GM12872 (cell line): ENCODE results near the gene RIMBP2.

Experiments
- TF ChIP-seq, protein P1 (sequence below): IDR thresholded peaks from 3 replicates; pipeline ENCODE4 v1.5.1; 2011; ENCODE audit warnings: low read depth, mild to moderate bottlenecking, low read length, moderate library complexity; ENCODE audit not compliant: insufficient read depth

RIMBP2 gene

DNA sequence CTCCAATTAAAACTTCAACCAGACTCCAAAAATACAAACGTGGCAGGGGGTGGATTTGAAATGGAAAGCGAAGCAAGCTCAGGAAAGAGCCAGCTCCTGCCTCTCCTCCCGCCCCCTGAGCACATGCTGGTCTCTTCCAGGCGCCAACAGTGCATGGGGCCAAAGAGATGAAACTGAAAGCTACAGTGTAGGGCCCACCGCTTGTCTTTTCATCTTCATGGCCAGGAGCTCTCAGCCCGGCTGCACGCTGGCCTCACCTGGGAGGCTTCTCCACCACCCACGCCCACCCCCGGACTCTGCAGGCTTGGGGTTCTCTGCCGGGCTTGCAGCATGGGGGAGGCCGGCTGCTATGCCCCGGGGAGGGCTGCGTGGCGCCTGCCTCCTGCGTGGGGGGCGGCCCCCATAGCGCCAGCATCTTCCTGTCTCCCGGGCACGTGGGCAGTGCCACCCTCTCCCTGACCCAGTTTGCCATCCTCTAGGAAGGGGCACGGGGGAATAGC is 2.0 kb downstream of the RIMBP2 start:
- TF ChIP-seq, protein P1, sequence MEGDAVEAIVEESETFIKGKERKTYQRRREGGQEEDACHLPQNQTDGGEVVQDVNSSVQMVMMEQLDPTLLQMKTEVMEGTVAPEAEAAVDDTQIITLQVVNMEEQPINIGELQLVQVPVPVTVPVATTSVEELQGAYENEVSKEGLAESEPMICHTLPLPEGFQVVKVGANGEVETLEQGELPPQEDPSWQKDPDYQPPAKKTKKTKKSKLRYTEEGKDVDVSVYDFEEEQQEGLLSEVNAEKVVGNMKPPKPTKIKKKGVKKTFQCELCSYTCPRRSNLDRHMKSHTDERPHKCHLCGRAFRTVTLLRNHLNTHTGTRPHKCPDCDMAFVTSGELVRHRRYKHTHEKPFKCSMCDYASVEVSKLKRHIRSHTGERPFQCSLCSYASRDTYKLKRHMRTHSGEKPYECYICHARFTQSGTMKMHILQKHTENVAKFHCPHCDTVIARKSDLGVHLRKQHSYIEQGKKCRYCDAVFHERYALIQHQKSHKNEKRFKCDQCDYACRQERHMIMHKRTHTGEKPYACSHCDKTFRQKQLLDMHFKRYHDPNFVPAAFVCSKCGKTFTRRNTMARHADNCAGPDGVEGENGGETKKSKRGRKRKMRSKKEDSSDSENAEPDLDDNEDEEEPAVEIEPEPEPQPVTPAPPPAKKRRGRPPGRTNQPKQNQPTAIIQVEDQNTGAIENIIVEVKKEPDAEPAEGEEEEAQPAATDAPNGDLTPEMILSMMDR = no peak

DNA sequence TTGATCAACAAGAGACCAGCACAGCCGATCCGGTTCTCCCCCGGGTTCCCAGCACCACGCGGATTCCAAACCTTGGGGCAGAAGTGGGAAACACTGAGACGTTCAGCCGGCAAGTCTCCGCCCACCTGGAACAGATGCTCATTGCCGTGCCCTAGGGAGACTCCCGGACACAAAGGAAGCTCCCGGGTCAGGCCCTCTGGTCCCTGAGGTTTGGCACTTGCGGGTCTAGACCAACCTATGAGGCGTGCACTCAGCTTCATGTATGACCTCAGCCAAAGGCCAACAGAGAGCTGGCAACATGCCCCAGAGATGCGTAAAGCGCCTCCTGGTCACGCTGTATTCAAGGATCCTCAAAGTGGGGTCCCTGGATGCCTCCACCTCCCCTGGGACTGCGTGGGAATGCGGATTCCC is 2.5 kb downstream of the RIMBP2 start:
- TF ChIP-seq, protein P1 = no peak

DNA sequence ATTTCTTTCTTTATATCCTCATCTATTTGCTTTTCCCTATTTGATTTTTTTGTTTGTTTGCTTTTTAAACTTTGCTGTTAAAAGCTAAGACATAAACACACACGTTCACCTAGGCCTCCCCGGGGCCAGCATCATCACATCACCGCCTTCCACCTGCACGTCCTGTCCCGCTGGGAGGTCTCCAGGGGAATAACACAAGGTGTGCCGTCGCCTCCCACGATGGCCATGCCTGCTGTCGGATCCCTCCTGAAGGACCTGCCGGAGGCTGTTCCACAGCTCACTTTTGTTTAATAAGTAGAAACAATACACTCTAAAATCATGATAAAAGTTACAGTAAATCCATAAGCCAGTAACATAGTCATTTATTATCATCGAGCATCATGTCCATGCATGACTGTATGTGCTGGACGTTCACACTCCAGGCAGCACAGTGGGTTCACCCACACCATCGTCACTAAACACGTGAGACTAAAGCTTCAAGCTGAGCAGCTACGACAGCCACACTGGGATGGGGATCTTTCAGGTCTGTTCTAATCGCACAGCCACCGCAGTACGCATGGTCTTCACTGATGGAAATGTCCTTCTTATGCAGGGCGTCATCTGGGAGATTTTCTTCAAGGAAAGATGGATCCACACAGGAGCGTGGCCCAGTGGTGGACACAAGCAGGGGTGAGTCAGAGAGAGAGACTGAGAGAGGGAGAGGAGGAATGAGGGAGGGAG is 3.6 kb downstream of the RIMBP2 start:
- TF ChIP-seq, protein P1 = no peak

DNA sequence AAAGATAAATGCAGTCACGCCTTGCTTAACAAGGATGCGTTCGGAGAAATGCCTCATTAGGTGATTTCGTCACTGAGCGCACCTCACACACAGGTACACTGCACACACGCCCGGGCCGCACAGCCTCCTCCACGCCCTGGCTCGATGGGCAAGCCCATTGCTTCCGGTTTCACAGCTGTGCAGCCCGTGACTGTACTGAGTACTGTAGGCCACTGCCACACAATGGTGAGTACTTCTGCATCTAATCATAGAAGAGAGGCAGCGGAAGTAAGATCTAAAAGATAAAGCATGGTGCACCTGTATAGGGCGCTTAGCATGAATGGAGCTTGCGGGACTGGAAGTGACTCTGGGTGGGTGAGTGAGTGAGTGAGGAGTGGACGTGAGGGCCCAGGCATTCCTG is 4.3 kb downstream of the RIMBP2 start:
- TF ChIP-seq, protein P1 = no peak

DNA sequence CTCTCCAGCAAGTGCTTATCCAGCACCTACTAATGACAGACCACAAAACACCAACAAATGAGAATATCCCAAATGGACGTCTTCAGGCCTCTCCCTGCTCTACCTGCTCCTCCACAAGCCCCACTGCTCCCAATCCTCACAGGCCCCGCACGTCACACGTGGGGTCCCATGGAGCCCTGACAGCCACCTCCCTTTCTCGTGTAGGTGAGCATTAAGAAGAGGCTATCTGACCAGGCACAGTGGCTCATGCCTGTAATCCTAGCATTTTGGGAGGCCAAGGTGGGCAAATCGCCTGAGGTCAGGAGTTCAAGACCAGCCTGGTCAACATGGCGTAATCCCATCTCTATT is 5.4 kb downstream of the RIMBP2 start:
- TF ChIP-seq, protein P1 = no peak

DNA sequence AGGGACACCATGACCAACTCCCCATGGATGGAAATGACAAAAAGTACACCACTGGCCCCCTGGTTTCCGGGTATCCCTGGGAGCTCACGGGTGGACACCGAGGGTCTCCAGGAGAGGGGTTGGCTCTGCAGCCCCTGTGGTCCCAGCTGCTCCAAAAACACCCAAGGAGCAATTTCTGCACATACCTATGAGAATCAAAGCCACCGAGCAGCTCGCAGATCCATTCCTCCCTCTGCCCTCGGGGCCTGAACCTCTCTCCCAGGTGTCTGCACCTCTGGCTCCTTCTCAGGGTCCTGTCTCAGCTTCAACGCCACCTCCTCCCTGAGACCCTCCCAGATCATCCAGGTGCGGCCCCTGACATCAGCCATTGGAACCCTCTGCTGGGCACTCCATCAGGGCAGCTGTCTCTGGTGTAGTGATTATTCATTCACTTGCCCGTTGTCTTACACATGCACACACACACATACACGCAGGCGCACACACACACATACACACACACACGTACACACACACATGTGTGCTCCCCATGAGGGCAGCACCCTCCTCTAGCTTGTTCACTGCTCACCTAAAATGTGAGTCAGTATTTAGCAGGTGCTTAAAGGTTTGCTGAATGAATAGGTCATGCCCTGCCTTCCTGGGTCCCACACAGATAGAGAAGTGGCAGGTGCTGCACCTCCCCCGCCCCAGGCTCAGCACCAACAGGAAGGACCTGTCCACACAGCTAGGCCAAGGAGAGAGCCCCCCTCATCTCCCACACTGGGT is 5.9 kb downstream of the RIMBP2 start:
- TF ChIP-seq, protein P1 = no peak

DNA sequence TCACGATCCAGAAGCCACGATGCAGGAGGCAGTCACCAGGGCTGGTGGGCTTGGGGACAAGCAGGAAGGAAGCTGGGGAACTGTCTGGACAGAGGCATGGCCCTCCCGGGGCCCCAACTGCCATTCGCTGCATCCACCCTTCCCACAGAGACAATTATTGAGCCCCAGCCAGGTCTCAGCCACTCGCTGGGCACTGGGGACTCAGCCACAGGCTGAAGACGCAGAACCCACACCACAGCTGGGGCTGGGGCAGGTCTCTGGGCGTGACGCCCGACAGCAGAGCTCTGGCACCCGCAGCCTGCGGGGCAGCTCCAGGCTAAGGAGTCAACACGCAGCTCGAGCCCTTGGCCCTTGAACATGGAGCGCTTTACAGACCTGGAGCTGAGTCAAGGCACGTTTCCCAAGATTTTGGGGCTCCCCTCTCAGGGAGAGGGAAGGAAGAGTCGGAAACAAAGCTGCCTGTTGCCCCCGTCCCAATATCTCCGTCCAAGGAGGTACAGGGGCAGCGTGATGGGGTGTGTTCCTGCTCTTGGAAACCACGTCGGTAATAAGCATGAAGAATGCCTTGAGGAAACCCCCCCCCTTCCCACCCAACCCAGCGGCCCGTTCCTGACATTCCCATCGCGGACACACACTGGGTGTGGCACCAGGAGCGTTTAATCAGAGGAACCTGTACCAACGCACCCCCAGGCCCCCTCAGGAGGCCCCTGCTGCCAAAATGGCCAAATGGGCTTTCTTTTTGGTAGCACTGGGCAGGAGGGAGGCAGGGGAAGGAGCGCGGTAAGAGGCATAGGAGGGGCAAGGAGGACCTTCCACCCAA is 6.7 kb downstream of the RIMBP2 start:
- TF ChIP-seq, protein P1 = no peak
